Pulmonary artery endothelial cell (primary cell): Measurements from ENCODE around the gene RUSC1. TPM values are rescaled to one million over a fixed set of nuclear protein-coding genes. Genes with fewer than 3 reads are reported as not detected.
"Not testable (repeated sequence)": the region's sequence is repeated elsewhere in the genome, so short reads cannot be mapped to it uniquely, and the experiment has no call there.

ENCODE experiments used
- DNase-seq: peaks from one replicate; pipeline ENCODE4 v3.0.0-alpha.2; 2011; ENCODE audit warnings: low read depth, low spot score
- total RNA-seq: library from RNA; depleted of rRNA; stranded (reverse); fragments of >200 nt; gene quantifications from 2 replicates; pipeline ENCODE4 v1.2.3, GENCODE V29; 2014

RUSC1 gene
- total RNA-seq, 1 donor from 2014 or later = 10.8 TPM

DNA sequence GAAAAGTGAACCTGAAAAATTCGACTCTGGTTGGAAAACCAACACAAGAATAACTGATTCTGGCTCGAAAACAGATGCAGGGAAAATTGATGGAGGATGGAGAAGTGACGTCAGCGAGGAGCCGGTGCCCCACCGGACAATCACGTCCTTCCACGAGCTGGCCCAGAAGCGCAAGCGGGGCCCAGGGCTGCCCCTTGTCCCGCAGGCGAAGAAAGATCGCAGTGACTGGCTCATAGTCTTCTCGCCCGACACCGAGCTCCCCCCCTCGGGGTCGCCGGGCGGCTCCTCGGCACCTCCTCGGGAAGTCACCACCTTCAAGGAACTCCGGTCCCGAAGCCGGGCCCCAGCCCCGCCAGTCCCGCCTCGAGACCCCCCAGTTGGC, 1.9 kb downstream of the RUSC1 start:
- DNase-seq = no peak

DNA sequence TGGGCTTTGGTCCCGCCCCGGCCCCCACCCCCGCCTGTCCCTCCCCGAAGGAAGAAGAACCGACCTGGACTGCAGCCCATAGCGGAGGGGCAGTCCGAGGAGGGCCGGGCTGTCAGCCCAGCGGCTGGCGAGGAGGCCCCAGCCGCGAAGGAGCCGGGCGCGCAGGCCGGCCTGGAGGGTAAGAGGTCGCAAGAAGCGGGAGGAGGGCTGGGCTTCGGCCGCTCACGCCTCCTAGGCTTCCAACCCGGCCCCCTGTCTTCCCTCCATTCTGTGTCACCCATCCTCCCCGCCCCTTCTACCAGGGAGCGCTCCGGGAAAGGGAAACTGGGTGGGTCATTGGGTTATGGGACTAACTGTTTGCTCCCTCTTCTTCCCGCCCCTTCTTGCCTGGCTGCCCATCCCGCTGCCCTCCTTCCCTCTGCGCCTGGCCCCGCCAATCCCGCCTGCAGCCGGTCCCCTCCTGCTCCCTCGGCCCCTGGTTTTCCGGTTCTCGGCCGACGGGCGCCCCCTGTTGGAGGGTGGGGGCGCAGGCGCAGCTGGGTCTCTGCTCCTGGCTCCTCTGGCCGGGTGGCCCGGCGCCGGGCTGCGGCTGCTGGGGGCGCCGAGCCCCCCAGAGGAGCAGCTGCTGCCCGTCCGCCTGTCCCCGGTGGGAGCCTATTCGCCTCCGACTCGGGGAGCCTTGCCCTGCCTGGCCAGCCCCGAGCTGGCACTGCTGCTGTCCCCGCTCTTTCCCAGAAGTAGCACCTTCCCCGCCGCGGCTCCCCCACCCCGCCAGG, 2.4 kb downstream of the RUSC1 start:
- peak; percentile 78 for DNase-seq

DNA sequence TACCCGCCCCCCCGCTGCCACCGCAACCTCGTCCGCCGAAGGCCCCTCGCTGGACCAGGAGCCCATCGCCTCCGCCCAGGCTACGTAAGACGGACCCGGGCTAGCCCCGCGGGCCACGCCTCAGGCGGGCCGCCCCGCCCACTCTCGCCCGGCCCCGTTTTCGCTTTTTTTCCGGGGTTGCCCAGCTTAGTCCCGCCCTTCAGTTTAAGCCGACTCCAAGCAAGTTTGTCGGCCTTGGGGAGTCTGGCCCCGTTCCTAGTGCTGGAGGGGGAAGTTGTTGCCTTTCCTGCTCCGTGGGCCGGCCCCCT, 3.0 kb downstream of the RUSC1 start:
- DNase-seq = no peak

DNA sequence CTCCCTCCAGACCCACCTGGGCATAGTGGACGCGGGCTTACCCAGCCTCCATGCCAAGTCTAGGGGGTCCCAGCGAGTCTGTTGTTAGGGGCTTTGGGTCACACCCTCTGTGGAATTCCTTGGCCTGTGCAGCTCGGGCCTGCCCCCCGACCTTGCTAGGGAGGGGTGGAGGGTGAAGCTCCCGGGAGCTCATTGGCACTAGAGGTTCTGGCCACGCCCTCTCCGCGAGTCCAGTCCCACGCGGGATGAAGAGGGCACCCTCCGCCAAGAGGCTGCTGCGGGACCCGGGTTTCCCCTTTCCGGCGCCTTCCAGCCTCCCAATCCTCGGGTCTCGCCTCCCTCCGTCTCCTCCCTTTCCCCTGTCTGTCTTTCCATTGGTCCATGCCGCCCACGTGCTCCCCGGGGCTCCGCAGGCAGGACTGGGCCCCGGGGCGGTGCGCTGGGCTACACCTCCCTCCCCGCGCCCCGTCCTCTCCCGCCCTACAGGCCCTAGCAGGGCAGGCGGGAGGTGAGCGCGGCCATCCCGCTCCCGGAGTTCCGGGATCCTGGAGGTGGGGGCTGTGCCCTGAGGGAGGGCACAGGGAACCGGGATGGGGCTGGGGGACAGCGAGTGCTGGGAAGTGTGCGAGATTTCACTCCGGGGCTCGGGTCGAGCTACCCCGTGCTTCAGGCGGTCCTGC, 3.5 kb downstream of the RUSC1 start:
- peak; percentile 79 for DNase-seq

DNA sequence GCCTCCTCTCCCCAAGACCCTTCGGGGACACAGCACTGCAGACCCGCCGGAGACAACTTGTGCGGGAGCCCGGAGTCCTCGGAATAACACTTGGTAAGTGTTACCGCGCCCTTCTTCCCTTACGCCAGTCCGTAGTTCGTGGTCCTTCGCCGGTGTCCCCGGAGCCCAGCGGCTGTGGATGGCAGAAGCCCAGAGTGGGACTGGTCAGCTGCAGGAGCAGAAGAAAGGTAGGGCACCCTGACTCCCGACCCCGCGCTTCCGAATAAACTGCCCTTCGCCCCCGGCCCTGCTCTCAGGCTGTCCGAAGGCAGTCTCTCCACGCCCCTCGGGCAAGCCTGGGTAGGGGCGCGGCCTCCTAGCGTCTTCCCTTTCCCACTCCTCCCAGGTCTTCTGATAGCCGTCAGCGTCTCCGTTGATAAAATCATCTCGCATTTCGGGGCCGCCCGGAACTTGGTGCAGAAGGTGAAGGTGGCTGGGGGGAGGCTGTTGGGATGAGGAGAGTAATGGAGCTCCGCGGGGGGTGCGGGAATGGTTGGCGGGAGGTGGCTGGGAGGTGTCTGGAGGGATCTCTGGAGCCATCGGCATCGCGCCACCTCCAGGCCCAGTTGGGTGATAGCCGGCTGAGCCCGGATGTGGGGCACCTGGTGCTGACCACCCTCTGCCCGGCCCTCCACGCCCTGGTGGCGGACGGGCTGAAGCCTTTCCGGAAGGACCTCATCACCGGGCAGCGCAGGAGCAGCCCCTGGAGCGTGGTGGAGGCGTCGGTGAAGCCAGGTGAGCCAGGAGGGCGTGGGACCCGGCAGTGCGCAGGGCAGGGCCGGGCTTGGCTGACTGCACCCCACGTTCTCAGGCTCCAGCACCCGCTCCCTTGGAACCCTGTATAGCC, 4.3 kb downstream of the RUSC1 start:
- DNase-seq = no peak

DNA sequence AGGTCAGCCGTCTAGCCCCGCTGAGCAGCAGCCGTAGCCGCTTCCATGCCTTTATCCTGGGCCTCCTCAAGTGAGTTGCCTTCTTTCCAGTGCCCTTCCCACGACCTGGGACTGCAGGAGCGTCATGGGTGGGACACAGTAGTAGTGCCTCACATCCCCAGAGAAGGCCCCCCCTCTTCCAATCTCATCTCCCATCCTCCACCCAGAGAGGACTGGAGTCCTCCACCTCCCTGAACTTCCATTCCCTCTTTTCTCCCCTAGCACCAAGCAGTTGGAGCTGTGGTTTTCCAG, 4.9 kb downstream of the RUSC1 start:
- no peak for DNase-seq

DNA sequence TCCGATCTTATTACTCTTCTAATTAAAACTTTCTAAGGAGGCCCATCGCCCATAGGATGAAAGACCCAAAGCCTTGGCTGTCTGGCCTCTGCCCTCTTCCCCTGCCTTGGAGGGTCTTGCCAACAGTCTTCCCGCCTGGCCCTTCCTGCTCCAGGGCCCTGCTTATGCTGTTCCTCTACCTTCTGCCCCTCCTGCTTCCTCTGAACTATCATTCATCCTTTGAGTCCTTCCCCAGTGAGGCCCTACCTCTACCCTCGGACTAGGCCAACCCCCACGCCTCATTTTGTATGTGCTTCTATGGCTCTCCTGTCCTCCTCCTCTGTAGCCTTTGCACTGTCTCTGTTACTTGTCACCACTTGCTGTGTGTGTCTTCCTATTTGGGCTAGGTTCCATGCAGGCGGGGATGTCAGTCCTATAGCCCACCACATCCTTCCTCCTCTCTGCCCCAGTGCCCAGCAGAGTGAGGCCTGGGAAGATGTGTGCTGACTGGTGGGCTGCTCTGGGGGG, 5.4 kb downstream of the RUSC1 start:
- no peak for DNase-seq

DNA sequence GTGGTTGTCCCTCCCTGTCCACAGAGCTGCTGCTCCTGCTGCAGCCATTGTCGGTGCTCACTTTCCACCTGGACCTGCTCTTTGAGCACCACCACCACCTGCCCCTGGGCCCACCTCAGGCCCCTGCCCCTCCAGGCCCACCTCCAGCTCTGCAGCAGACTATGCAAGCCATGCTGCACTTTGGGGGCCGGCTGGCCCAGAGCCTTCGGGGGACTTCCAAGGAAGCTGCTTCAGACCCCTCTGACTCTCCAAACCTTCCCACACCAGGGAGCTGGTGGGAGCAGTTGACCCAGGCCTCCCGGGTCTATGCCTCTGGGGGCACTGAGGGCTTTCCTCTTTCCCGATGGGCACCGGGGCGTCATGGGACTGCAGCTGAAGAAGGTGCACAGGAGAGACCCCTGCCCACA, 5.9 kb downstream of the RUSC1 start:
- no peak for DNase-seq

DNA sequence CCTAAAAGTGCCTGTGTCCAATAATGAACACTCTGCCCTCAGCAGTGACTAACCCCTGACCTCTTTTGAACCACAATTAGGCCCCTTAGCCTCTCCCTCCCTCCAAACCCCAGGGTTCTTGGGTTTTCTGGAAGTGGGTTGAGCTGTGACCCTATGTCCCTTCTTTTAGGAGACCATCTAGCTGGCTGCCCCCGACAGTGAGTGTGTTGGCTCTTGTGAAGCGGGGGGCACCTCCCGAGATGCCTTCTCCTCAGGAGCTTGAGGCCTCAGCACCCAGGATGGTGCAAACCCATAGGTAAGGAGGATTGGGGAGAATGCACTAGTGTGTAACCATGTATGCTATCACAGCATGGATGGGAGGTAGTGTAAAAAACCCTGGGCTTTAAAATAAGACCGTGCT, 7.3 kb downstream of the RUSC1 start:
- no peak for DNase-seq

DNA sequence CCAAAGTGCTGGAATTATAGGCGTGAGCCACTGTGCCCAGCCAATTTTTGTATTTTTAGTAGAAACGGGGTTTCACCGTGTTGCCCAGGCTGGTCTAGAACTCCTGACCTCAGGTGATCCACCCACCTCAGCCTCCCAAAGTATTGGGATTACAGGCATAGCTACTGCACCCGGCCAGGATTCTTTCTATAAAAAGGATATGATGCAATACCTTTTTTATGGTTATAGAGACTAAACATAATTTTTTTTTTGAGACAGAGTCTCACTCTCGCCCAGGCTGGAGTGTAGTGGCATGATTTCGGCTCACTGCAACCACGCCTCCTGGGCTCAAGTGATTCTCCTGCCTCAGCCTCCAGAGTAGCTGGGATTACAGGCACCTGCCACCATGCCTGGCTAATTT, 8.2 kb downstream of the RUSC1 start:
- not testable (repeated sequence) for DNase-seq

DNA sequence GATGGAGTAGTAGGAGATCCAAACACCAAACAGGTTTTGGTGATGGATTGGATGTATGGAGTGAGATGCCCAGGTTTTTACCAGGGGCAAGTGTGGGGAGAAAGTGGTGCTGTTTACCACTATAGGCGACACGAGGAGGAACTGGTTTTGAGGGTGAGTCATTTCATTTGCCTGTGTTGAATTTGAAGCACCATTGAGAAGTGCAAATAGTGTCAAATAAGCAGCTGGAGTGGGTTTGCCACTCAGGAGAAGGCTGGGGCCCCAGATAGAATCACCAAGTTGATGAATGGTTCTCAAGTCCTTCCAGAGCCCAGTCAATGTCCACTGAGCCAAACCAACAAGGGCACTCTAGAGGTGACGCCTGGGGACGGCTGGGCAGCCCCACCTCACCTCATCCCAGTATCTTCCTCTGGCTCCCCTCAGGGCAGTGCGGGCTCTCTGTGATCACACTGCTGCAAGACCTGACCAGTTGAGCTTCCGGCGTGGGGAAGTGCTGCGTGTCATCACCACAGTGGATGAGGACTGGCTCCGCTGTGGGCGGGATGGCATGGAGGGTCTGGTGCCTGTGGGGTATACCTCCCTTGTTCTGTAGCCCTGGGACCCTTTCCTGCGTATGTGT, 9.4 kb downstream of the RUSC1 start:
- DNase-seq = no peak

DNA sequence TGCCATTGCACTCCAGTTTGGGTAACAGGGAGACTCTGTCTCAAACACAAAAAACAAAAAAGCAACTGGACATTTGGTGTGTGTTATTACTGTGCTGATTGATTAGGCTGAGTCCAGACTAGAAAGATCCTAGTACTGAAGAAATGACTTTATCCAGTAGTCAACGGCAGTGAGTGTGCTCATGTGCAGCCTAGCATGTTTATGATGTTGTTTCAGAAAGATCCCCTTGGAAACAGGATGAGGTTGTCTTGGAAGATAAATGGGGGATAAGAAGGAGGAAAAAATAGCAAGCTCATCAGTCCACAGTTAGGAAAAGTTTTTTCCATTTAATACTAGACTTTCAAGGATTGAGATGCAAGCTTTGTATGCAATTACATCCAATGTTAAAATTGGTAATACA, 14.3 kb downstream of the RUSC1 start:
- no peak for DNase-seq

DNA sequence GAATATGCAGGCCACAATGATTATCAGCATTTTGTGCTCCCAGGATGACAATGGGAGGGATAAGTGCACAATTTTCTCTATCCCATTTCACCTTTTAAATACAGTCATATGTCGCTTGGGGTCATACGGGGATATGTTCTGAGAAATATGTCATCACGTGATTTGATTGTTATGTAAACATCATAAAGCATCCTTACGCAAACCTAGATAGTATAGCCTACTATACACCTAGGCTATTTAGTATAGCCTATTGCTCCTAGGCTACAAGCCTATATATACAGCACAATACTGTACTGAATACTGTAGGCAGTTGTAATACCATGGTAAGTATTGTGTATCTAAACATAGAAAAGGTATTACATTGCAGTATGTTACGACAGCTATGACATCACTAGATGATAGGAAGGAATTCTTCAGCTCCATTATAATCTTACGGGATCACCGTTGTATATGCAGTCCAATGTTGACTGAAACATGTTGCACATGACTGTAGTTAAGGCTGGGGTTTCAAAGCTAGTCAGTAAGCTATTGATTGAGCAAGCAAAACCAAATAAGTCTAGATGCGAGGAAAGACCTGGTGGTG, 18.9 kb downstream of the RUSC1 start:
- DNase-seq = no peak

DNA sequence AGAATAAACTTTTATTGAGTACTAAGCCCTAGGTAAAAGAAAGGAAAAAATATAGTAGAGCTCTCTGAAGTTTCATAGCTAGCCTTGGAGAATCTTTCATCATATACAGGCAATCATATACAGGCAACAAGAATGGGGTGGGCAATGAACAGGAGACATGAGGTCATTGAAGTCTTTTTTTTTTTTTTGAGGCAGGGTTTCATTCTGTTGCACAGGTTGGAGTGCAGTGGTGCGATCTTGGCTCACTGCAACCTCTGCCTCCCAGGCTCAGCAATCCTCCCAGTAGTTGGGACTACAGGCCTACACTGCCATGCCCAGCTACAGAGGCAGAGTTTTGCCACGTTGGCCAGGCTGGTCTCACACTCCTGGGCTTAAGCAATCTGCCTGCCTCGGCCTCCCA, 22.1 kb downstream of the RUSC1 start:
- no peak for DNase-seq

DNA sequence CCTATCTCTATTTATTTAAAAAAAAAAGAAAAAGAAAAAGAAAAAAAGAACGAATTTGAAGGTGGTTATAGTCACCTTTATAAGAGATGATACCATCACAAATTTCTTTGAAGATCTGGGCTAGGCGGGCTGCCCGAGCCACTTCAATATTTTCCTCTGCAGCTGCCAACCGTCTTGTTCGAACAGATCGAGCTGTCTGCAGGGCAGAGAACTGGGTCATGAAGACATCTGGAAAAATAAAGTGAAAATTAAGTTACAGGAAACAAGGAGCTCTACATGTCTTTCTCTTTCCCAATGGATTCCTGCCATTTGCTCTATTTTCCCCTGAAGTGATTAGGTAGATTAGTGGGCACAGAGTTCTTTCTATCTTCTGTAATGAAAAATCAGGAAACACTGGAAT, 31.9 kb downstream of the RUSC1 start:
- no peak for DNase-seq

DNA sequence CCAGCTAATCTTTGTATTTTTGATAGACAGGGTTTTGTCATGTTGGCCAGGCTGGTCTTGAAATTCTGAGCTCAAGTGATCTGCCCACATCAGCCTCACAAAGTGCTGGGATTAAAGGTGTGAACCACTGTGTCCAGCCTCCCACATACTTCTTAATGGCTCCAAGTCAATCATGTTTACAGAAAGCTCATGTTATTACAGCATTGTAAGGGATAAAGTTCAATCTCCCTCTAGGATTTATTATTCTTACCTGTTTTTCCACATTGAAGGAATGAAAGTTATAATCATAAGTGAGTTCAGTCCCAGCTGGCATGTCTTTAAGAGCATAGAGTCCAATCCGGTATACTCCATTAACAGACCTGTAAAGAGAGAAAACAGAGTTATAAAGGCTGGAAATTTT, 39.4 kb downstream of the RUSC1 start:
- DNase-seq = no peak

DNA sequence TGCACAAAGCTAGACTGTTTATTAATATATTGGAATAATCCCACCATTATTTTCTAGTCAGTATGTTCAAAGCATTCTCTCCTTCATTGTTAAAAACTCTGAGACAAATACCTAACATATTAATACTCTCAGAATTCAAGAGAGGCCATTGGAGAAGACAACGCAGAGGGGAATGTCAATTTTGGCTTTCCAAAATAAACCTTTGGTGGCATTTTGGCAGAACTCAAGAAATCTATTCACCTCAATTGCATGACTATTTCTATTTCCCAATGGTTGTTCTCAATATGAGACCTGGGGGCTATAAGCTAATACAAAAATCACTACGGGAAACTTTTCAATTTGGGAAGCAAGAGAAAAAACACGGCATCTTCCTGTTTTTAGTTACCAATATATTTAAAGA, 58.5 kb downstream of the RUSC1 start:
- no peak for DNase-seq

DNA sequence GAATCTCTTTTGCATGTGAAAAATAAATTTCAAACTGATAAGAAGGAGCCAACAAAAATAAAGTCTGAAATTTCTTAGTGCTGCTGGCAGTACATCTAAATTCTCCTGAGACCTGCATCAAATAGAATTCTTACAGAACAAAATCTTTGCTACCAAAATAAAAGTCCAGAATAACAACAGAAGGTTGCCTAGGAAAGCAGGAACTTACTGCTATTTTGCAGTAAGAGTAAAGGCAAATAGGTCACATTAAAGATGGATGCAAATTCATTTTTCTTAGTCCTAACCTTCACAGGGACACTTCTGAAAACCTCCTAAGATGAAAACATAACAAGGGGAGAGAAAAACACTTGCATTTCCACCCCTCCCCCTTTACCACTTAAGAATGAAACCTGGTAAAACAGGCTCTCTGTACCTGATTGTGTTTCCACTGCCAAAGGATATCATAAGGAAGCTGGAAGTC, 59.0 kb downstream of the RUSC1 start:
- DNase-seq = peak; percentile 26
